GM12865 (cell line): ENCODE data around the gene TXNRD3.

ENCODE experiments used
- DNase-seq: peaks from one replicate; pipeline ENCODE4 v3.0.0; 2010; ENCODE audit warnings: low read depth
- H3K4me3 ChIP-seq: 2 replicates; pipeline ENCODE4 v1.5.1; 2011; ENCODE audit warnings: mild to moderate bottlenecking, low read depth, low read length, control low read depth
- CTCF ChIP-seq: IDR thresholded peaks from 2 replicates; pipeline ENCODE4 v1.5.1; 2011; ENCODE audit warnings: low read length, control low read depth, low read depth, inconsistent platforms; ENCODE audit not compliant: insufficient read depth; ENCODE audit errors: missing control alignments

Gene TXNRD3

GRCh38 chr3:126665221-126665936 lies 10.5 kb upstream of the TXNRD3 start:
- DNase-seq = no peak
- no peak overlapping the region for H3K4me3 ChIP-seq
- no peak for TF ChIP-seq CTCF

GRCh38 chr3:126664591-126665214 lies 9.8 kb upstream of the TXNRD3 start:
- H3K4me3 ChIP-seq = no peak overlapping the region
- DNase-seq = no peak

GRCh38 chr3:126663750-126664149 lies 8.8 kb upstream of the TXNRD3 start:
- DNase-seq = no peak
- no peak for TF ChIP-seq CTCF
- no peak overlapping the region for H3K4me3 ChIP-seq

More at GRCh38 chr3:126664591-126665214, 9.8 kb upstream of the TXNRD3 start:
- TF ChIP-seq CTCF = no peak

- DNase-seq = no peak
- TF ChIP-seq CTCF = no peak
- no peak overlapping the region for H3K4me3 ChIP-seq
These were observed 8.3 kb upstream of the TXNRD3 start for GRCh38 chr3:126663257-126663656.

- H3K4me3 ChIP-seq = no peak overlapping the region
- no peak for DNase-seq
- TF ChIP-seq CTCF = no peak
These were observed 6.8 kb upstream of the TXNRD3 start for GRCh38 chr3:126661532-126662364.

GRCh38 chr3:126659915-126660886 lies 5.3 kb upstream of the TXNRD3 start:
- no peak for TF ChIP-seq CTCF
- no peak for DNase-seq
- no peak overlapping the region for H3K4me3 ChIP-seq
